ENCODE data around the gene AQP7. TPM values are rescaled to one million over a fixed set of nuclear protein-coding genes. Genes with fewer than 3 reads are reported as not detected.
A peak's percentile ranks its signal among the peaks of the same experiment; 100 is the strongest.

Gene AQP7
- polyA plus RNA-seq, 1 of the 3 experiments (the other 2 are of a cell fraction): 0.05 TPM

- Histone ChIP-seq H3K4me3 (ENCODE audit: low read depth in 2 of 2, low read length in 1 of 2) (peak overlapping the region in 1 of 2 experiments; percentile 33; a peak in 1 of 4 replicates), H3K9ac (no peak overlapping the region), H3K9me3 (no peaks in the 10 kb centered on the region), H3K27ac (ENCODE audit: low read depth in 2 of 2, low read length in 1 of 2) (no peak overlapping the region), H3K79me2 (ENCODE audit: insufficient read depth) (no peaks in the 10 kb centered on the region), H3K36me3 (replicated peaks in 1 of 2; ENCODE audit: control insufficient read depth in 1 of 2, insufficient read depth in 2 of 2, low read length in 1 of 2) (peaks cover 7 to 13% of the 10 kb centered on the region in 2 experiments), H3K4me2 (no peak overlapping the region), H3F3A (replicated peaks; ENCODE audit: insufficient read depth) (peaks cover 4% of the 10 kb centered on the region), H3K27me3 (ENCODE audit: insufficient read depth) (no peaks in the 10 kb centered on the region), H3K4me1 (ENCODE audit: control insufficient read depth in 1 of 2, insufficient read depth in 2 of 2, low read depth in 1 of 2, low read length in 1 of 2) (peaks cover 0 to 6% of the 10 kb centered on the region in 2 experiments; a peak in 1 of 4 replicates), H4K20me1 (ENCODE audit: insufficient read depth) (no peaks in the 10 kb centered on the region), H2AFZ (ENCODE audit: low read depth) (no peak overlapping the region), H3K9me2 (no peaks in the 10 kb centered on the region)
- DNase-seq: no peak
- CTCF ChIA-PET: interaction anchor here (0.6 to 8.0 kb wide), 36 partner anchors 8 to 403 kb away, joined by 3 to 103 read pairs (median 6); partner anchors contain the start of genes ANKRD18B, AQP3, B4GALT1 and NOL6
- whole genome bisulfite sequencing (ENCODE audit: low lambda C conversion rate): 89% methylated on average over 15 of the region's 15 CpGs
- POLR2A ChIA-PET: no interaction called here
- TF ChIP-seq GATA2 (CRISPR knock-in tag; IDR thresholded peaks at IDR 0.05) (no peak), MEF2A (IDR thresholded peaks at IDR 0.05; ENCODE audit: borderline replicate concordance, low read depth) (no peak), YY1 (IDR thresholded peaks at IDR 0.05; ENCODE audit: low read depth) (no peak), IRF3 (IDR thresholded peaks at IDR 0.05; ENCODE audit: low read depth, low read length) (no peak), RXRA (IDR thresholded peaks at IDR 0.05; ENCODE audit: borderline replicate concordance, low read depth) (no peak), CHD2 (IDR thresholded peaks at IDR 0.05; ENCODE audit: low read length, partially characterized antibody) (no peak), USF1 (IDR thresholded peaks at IDR 0.05; ENCODE audit: borderline replicate concordance, low read depth) (no peak), POLR2AphosphoS5 (IDR thresholded peaks at IDR 0.05; ENCODE audit: low read depth, low read length) (no peak), ZBTB33 (IDR thresholded peaks at IDR 0.05; ENCODE audit: borderline replicate concordance, low read depth) (no peak), REST (IDR thresholded peaks at IDR 0.05; ENCODE audit: low read depth, low read length) (no peak), TAF1 (IDR thresholded peaks at IDR 0.05; ENCODE audit: borderline replicate concordance, low read depth, low read length) (no peak), RCOR1 (IDR thresholded peaks at IDR 0.05; ENCODE audit: low read length) (no peak), FOXM1 (IDR thresholded peaks at IDR 0.05; ENCODE audit: low read depth) (no peak), MAX (IDR thresholded peaks at IDR 0.05; ENCODE audit: low read depth) (no peak), NRF1 (IDR thresholded peaks at IDR 0.05; ENCODE audit: low read depth, low read length) (no peak), TCF12 (IDR thresholded peaks at IDR 0.05) (no peak), FOXJ3 (CRISPR knock-in tag; IDR thresholded peaks at IDR 0.05) (no peak), RAD21 (IDR thresholded peaks at IDR 0.05; ENCODE audit: low read length) (no peak)
These were observed 27.0 kb downstream of the AQP7 start for GRCh38 chr9:33375238-33375840.

Measured in SK-N-SH (cell line).